ENCODE measurements around the gene CSDE1. TPM values are rescaled to one million over a fixed set of nuclear protein-coding genes. Genes with fewer than 3 reads are reported as not detected.
A peak's percentile ranks its signal among the peaks of the same experiment; 100 is the strongest.

The CSDE1 gene
- total and polyA plus RNA-seq, 10 donors: 102 to 1,126 (median 426) TPM

GRCh38 chr1:114753143-114753542 is 4.6 kb downstream of the CSDE1 start:
- H3K27ac ChIP-seq: no peak overlapping the region
- no peaks in the 10 kb centered on the region for H3K9me3 ChIP-seq
- peak overlapping the region in 1 of 8 donors; percentile 12 for H3K4me3 ChIP-seq
- peaks cover 67 to 92% (median 89%) of the 10 kb centered on the region in 6 donors for H3K4me1 ChIP-seq
- no peak for DNase-seq
- 65 to 79% (median 75%) methylated on average over 4 of the region's 4 CpGs for WGBS, 5 donors
- no peaks in the 10 kb centered on the region for H3K27me3 ChIP-seq (replicated peaks in 1 of 7)
- H3K36me3 ChIP-seq: peaks cover 0 to 27% (median 14%) of the 10 kb centered on the region in 6 donors
- TF ChIP-seq CTCF (IDR thresholded peaks at IDR 0.05 in 8 of 11, conservative IDR thresholded peaks at IDR 0.05 in 3 of 11) (no peak), POLR2AphosphoS5 (IDR thresholded peaks at IDR 0.05) (no peak), POLR2A (IDR thresholded peaks at IDR 0.05) (no peak)
- intact Hi-C loops (cut with DNase I; ENCODE audit: low total_unique reads): no loop called here

- Histone ChIP-seq H3K27ac (peak overlapping the region in 1 of 8 donors; percentile 0), H3K36me3 (peaks cover 0 to 51% (median 32%) of the 10 kb centered on the region in 6 donors), H3K4me3 (no peak overlapping the region), H3K4me1 (peaks cover 56 to 100% (median 97%) of the 10 kb centered on the region in 6 donors), H3K27me3 (replicated peaks in 1 of 7) (no peaks in the 10 kb centered on the region), H3K9me3 (no peaks in the 10 kb centered on the region)
- TF ChIP-seq POLR2A (IDR thresholded peaks at IDR 0.05) (no peak), POLR2AphosphoS5 (IDR thresholded peaks at IDR 0.05) (no peak), CTCF (IDR thresholded peaks at IDR 0.05 in 8 of 11, conservative IDR thresholded peaks at IDR 0.05 in 3 of 11) (no peak)
- 48 to 60% (median 54%) methylated on average over 5 of the region's 5 CpGs for WGBS, 5 donors
- intact Hi-C loops (cut with DNase I; ENCODE audit: low total_unique reads): no loop called here
- DNase-seq: no peak
Observed at GRCh38 chr1:114750780-114751179, 7.0 kb downstream of the CSDE1 start.

GRCh38 chr1:114749835-114750234 is 7.9 kb downstream of the CSDE1 start:
- 72 to 85% (median 80%) methylated on average over 5 of the region's 5 CpGs for WGBS, 5 donors
- H3K4me1 ChIP-seq: peaks cover 46 to 100% (median 95%) of the 10 kb centered on the region in 6 donors

More at GRCh38 chr1:114749835-114750234, 7.9 kb downstream of the CSDE1 start:
- no peak overlapping the region for H3K4me3 ChIP-seq
- peaks cover 0 to 60% (median 38%) of the 10 kb centered on the region in 6 donors for H3K36me3 ChIP-seq
- intact Hi-C loops (cut with DNase I; ENCODE audit: low total_unique reads): no loop called here
- DNase-seq: no peak
- TF ChIP-seq POLR2AphosphoS5 (IDR thresholded peaks at IDR 0.05): no peak
- no peak for TF ChIP-seq CTCF (IDR thresholded peaks at IDR 0.05 in 8 of 11, conservative IDR thresholded peaks at IDR 0.05 in 3 of 11)
- no peak for TF ChIP-seq POLR2A (IDR thresholded peaks at IDR 0.05)
- no peaks in the 10 kb centered on the region for H3K27me3 ChIP-seq (replicated peaks in 1 of 7)
- H3K9me3 ChIP-seq: no peaks in the 10 kb centered on the region
- H3K27ac ChIP-seq: no peak overlapping the region

Measured in spleen (tissue), 11 donors.